ENCODE measurements around the gene PRKAR2B. TPM values are rescaled to one million over a fixed set of nuclear protein-coding genes. Genes with fewer than 3 reads are reported as not detected.

The PRKAR2B gene
- total RNA-seq, 3 donors from 2014 or later = 34.7 to 252 (median 64.1) TPM

GRCh38 chr7:107113866-107114265 is 69.4 kb downstream of the PRKAR2B start:
- TF ChIP-seq POLR2AphosphoS5 (IDR thresholded peaks at IDR 0.05) (no peak), CTCF (IDR thresholded peaks at IDR 0.05) (no peak), POLR2A (IDR thresholded peaks at IDR 0.05) (no peak)
- no peaks in the 10 kb centered on the region for H3K9me3 ChIP-seq
- no peak overlapping the region for H3K4me3 ChIP-seq
- intact Hi-C loops (cut with DNase I; ENCODE audit: low total_unique reads) = no loop called here
- DNase-seq (ENCODE audit: low spot score in 2 of 2) = no peak
- no peaks in the 10 kb centered on the region for H3K4me1 ChIP-seq
- H3K27ac ChIP-seq = no peak overlapping the region
- no peaks in the 10 kb centered on the region for H3K27me3 ChIP-seq
- no peaks in the 10 kb centered on the region for H3K36me3 ChIP-seq

GRCh38 chr7:107115114-107115513 is 70.6 kb downstream of the PRKAR2B start:
- no peaks in the 10 kb centered on the region for H3K27me3 ChIP-seq
- TF ChIP-seq POLR2AphosphoS5 (IDR thresholded peaks at IDR 0.05) = no peak
- no peak for TF ChIP-seq CTCF (IDR thresholded peaks at IDR 0.05)
- TF ChIP-seq POLR2A (IDR thresholded peaks at IDR 0.05) = no peak
- intact Hi-C loops (cut with DNase I; ENCODE audit: low total_unique reads) = no loop called here
- H3K4me3 ChIP-seq = no peak overlapping the region
- DNase-seq (ENCODE audit: low spot score in 2 of 2) = no peak
- H3K4me1 ChIP-seq = no peaks in the 10 kb centered on the region
- H3K9me3 ChIP-seq = no peaks in the 10 kb centered on the region
- no peak overlapping the region for H3K27ac ChIP-seq
- H3K36me3 ChIP-seq = no peaks in the 10 kb centered on the region

GRCh38 chr7:107115762-107116540 is 71.4 kb downstream of the PRKAR2B start:
- H3K4me1 ChIP-seq = no peaks in the 10 kb centered on the region
- H3K9me3 ChIP-seq = no peaks in the 10 kb centered on the region
- H3K27me3 ChIP-seq = no peaks in the 10 kb centered on the region
- DNase-seq (ENCODE audit: low spot score in 2 of 2) = no peak
- H3K27ac ChIP-seq = no peak overlapping the region
- intact Hi-C loops (cut with DNase I; ENCODE audit: low total_unique reads) = no loop called here
- no peak overlapping the region for H3K4me3 ChIP-seq
- TF ChIP-seq POLR2AphosphoS5 (IDR thresholded peaks at IDR 0.05) (no peak), CTCF (IDR thresholded peaks at IDR 0.05) (no peak), POLR2A (IDR thresholded peaks at IDR 0.05) (no peak)
- no peaks in the 10 kb centered on the region for H3K36me3 ChIP-seq

GRCh38 chr7:107118109-107118900 is 73.8 kb downstream of the PRKAR2B start:
- TF ChIP-seq POLR2AphosphoS5 (IDR thresholded peaks at IDR 0.05) = no peak
- no peak for TF ChIP-seq CTCF (IDR thresholded peaks at IDR 0.05)
- TF ChIP-seq POLR2A (IDR thresholded peaks at IDR 0.05) = no peak
- no peak for DNase-seq (ENCODE audit: low spot score in 2 of 2)
- intact Hi-C loops (cut with DNase I; ENCODE audit: low total_unique reads) = no loop called here

More at GRCh38 chr7:107118109-107118900, 73.8 kb downstream of the PRKAR2B start:
- H3K4me3 ChIP-seq = no peak overlapping the region
- no peaks in the 10 kb centered on the region for H3K27me3 ChIP-seq
- no peaks in the 10 kb centered on the region for H3K9me3 ChIP-seq
- H3K4me1 ChIP-seq = no peaks in the 10 kb centered on the region
- no peaks in the 10 kb centered on the region for H3K36me3 ChIP-seq
- H3K27ac ChIP-seq = no peak overlapping the region

Data from breast epithelium (tissue), 4 donors.